ENCODE data around the gene DTX1. TPM values are rescaled to one million over a fixed set of nuclear protein-coding genes. Genes with fewer than 3 reads are reported as not detected.

Gene DTX1
- total RNA-seq, 1 donor from 2014 or later: 4.6 TPM

DNA sequence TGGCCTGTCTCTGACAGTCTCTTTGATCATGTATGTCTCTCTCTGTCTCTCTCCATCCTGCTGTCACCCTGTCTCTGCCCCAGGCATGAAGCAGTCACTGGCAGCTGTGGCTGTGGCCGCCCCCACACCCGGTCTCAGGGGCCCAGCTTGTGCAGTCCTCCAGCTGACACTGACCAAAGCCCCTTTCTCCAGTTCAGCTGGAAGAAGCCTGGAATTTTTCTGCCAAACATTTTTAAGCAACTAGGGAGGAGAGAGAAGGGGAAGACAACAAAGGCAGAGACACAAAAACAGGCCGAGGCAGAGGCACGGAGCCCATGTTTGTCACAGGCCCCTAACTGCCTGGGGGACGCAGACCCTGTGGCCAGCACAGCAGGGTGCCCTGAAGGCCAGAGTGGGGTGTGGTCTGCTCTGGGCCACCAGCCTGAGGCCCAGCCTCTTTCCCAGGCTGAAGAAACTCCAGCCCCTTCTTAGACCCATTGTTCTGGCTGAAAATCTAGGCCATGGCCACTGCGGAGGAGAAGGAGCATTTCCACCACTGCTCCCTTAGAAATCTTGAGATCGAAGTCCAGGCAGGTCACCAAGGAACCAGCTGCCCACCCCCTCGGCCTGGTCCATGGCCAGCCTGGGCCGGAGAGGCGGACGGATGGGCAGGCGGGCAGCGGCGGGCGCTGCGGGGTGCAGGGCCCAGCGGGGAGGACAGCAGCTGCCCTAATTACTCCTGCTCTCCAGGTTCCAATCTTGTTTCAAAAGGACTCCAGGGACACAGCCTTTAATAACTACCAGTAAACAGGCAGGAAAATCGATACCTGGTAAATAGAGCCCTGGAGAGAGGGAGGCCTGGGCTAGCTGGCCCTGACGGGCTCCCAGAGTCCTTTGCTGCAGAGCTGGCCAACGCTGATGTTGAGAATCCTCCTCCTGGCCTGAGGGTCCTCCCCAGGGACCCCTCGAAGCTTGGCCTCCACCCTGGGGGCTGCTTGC is 14.9 kb downstream of the DTX1 start:
- H3K9ac ChIP-seq (ENCODE audit: low read length): no peak overlapping the region
- peaks cover 13% of the 10 kb centered on the region for H3K27me3 ChIP-seq (ENCODE audit: insufficient read depth, low read length)
- H3K27ac ChIP-seq (ENCODE audit: low read depth, low read length): no peak overlapping the region
- Mint-ChIP-seq H3K36me3 (ENCODE audit: low read depth, unreplicated experiment) (no peaks in the 10 kb centered on the region), H3K9me3 (ENCODE audit: unreplicated experiment) (no peaks in the 10 kb centered on the region), H3K27ac (ENCODE audit: unreplicated experiment) (peak overlapping the region; percentile 42), H3K4me1 (ENCODE audit: low read depth, unreplicated experiment) (peaks cover 4% of the 10 kb centered on the region), H3K27me3 (ENCODE audit: low read depth, unreplicated experiment) (peaks cover 54% of the 10 kb centered on the region), H3K4me3 (ENCODE audit: unreplicated experiment) (no peak overlapping the region)
- no peak overlapping the region for H3K4me3 ChIP-seq (ENCODE audit: insufficient read depth, low read depth, low read length)
- DNase-seq (ENCODE audit: low read depth) (no peak), FAIRE-seq (no peak)
- no peaks in the 10 kb centered on the region for H4K20me1 ChIP-seq (ENCODE audit: insufficient read depth, low read length)
- H3K79me2 ChIP-seq (ENCODE audit: insufficient read depth, low read length): no peaks in the 10 kb centered on the region
- H3K4me1 ChIP-seq (ENCODE audit: insufficient read depth, low read length): no peaks in the 10 kb centered on the region
- H3K4me2 ChIP-seq (ENCODE audit: low read length): no peak overlapping the region
- H3K36me3 ChIP-seq (ENCODE audit: insufficient read depth, low read length): no peaks in the 10 kb centered on the region
- no peaks in the 10 kb centered on the region for H3K9me3 ChIP-seq (ENCODE audit: insufficient read depth, low read depth, low read length)
- TF ChIP-seq EZH2 (IDR thresholded peaks at IDR 0.05; ENCODE audit: insufficient read depth, low read length): no peak
- TF ChIP-seq, protein P1, sequence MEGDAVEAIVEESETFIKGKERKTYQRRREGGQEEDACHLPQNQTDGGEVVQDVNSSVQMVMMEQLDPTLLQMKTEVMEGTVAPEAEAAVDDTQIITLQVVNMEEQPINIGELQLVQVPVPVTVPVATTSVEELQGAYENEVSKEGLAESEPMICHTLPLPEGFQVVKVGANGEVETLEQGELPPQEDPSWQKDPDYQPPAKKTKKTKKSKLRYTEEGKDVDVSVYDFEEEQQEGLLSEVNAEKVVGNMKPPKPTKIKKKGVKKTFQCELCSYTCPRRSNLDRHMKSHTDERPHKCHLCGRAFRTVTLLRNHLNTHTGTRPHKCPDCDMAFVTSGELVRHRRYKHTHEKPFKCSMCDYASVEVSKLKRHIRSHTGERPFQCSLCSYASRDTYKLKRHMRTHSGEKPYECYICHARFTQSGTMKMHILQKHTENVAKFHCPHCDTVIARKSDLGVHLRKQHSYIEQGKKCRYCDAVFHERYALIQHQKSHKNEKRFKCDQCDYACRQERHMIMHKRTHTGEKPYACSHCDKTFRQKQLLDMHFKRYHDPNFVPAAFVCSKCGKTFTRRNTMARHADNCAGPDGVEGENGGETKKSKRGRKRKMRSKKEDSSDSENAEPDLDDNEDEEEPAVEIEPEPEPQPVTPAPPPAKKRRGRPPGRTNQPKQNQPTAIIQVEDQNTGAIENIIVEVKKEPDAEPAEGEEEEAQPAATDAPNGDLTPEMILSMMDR (IDR thresholded peaks at IDR 0.05; ENCODE audit: insufficient read depth, low read depth, low read length): no peak
- no peak overlapping the region for H2AFZ ChIP-seq (ENCODE audit: low read depth, low read length)

DNA sequence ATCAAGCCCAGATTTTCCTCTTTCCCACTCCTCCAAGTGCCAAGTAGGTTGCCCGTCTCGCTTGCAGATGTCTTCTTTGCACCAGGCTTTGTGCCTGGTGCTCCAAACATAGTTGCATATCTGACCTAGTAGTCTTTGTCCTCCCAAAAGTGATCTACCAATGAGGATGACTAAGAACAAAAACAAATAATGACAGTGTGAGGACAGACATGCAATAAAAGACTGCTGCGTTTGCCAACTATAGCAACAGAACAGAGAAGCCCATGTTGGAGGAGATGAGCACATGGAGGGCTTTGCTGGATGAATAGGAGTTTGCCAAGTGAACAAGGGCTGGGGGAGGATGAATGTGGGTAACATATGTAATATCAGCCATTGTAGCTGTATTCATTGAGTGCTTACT is 15.6 kb downstream of the DTX1 start:
- no peak overlapping the region for H3K4me3 Mint-ChIP-seq (ENCODE audit: unreplicated experiment)
- H3K9me3 Mint-ChIP-seq (ENCODE audit: unreplicated experiment): no peaks in the 10 kb centered on the region
- Histone ChIP-seq H3K27me3 (ENCODE audit: insufficient read depth, low read length) (peaks cover 13% of the 10 kb centered on the region), H3K9ac (ENCODE audit: low read length) (no peak overlapping the region), H3K4me2 (ENCODE audit: low read length) (no peak overlapping the region), H3K4me3 (ENCODE audit: insufficient read depth, low read depth, low read length) (no peak overlapping the region), H2AFZ (ENCODE audit: low read depth, low read length) (no peak overlapping the region), H3K9me3 (ENCODE audit: insufficient read depth, low read depth, low read length) (no peaks in the 10 kb centered on the region), H3K36me3 (ENCODE audit: insufficient read depth, low read length) (no peaks in the 10 kb centered on the region), H3K27ac (ENCODE audit: low read depth, low read length) (no peak overlapping the region), H3K79me2 (ENCODE audit: insufficient read depth, low read length) (no peaks in the 10 kb centered on the region), H4K20me1 (ENCODE audit: insufficient read depth, low read length) (no peaks in the 10 kb centered on the region), H3K4me1 (ENCODE audit: insufficient read depth, low read length) (no peaks in the 10 kb centered on the region)
- peaks cover 56% of the 10 kb centered on the region for H3K27me3 Mint-ChIP-seq (ENCODE audit: low read depth, unreplicated experiment)
- no peak for FAIRE-seq
- no peak for TF ChIP-seq EZH2 (IDR thresholded peaks at IDR 0.05; ENCODE audit: insufficient read depth, low read length)
- TF ChIP-seq, protein P1 (IDR thresholded peaks at IDR 0.05; ENCODE audit: insufficient read depth, low read depth, low read length): no peak
- peaks cover 4% of the 10 kb centered on the region for H3K4me1 Mint-ChIP-seq (ENCODE audit: low read depth, unreplicated experiment)
- no peak overlapping the region for H3K27ac Mint-ChIP-seq (ENCODE audit: unreplicated experiment)
- H3K36me3 Mint-ChIP-seq (ENCODE audit: low read depth, unreplicated experiment): peaks cover 2% of the 10 kb centered on the region
- no peak for DNase-seq (ENCODE audit: low read depth)

DNA sequence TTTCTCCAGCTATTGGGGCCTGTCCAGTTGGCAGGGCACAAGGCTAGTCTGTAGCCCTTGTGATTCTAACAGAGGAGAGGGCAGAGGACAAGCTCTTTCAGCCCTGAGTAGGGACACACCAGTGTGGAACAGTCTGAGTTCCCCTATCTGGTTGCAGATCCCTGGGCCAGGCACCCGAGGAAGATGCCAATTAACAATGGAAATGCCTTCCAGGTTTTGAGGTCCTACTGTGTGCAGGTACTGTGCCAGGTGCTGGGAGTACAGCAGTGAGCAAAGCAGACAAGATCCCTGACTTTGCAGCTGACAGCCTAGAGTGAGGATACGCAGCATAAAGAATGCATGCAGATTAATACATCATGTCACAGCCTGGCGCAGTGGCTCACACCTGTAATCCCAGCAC is 17.1 kb downstream of the DTX1 start:
- Histone ChIP-seq H3K9me3 (ENCODE audit: insufficient read depth, low read depth, low read length) (no peaks in the 10 kb centered on the region), H3K4me1 (ENCODE audit: insufficient read depth, low read length) (no peaks in the 10 kb centered on the region), H2AFZ (ENCODE audit: low read depth, low read length) (no peak overlapping the region), H3K27ac (ENCODE audit: low read depth, low read length) (no peak overlapping the region), H3K9ac (ENCODE audit: low read length) (no peak overlapping the region), H3K36me3 (ENCODE audit: insufficient read depth, low read length) (no peaks in the 10 kb centered on the region), H3K4me3 (ENCODE audit: insufficient read depth, low read depth, low read length) (no peak overlapping the region), H3K79me2 (ENCODE audit: insufficient read depth, low read length) (no peaks in the 10 kb centered on the region), H3K27me3 (ENCODE audit: insufficient read depth, low read length) (peaks cover 13% of the 10 kb centered on the region), H4K20me1 (ENCODE audit: insufficient read depth, low read length) (no peaks in the 10 kb centered on the region), H3K4me2 (ENCODE audit: low read length) (no peak overlapping the region)
- no peak overlapping the region for H3K27ac Mint-ChIP-seq (ENCODE audit: unreplicated experiment)
- H3K4me1 Mint-ChIP-seq (ENCODE audit: low read depth, unreplicated experiment): peaks cover 4% of the 10 kb centered on the region
- TF ChIP-seq, protein P1 (IDR thresholded peaks at IDR 0.05; ENCODE audit: insufficient read depth, low read depth, low read length): no peak
- TF ChIP-seq EZH2 (IDR thresholded peaks at IDR 0.05; ENCODE audit: insufficient read depth, low read length): no peak
- no peak overlapping the region for H3K4me3 Mint-ChIP-seq (ENCODE audit: unreplicated experiment)
- DNase-seq (ENCODE audit: low read depth): no peak
- H3K9me3 Mint-ChIP-seq (ENCODE audit: unreplicated experiment): no peaks in the 10 kb centered on the region
- peaks cover 61% of the 10 kb centered on the region for H3K27me3 Mint-ChIP-seq (ENCODE audit: low read depth, unreplicated experiment)
- FAIRE-seq: no peak
- H3K36me3 Mint-ChIP-seq (ENCODE audit: low read depth, unreplicated experiment): peaks cover 2% of the 10 kb centered on the region
